HG02981 (cell line): ENCODE data around the gene IL18R1.

Experiments
- ATAC-seq: cut with Tn5 transposase; IDR thresholded peaks from one replicate; pipeline ENCODE4 v1.9.1; 2021; ENCODE audit warnings: mild to moderate bottlenecking, moderate library complexity; ENCODE audit not compliant: unreplicated experiment

The IL18R1 gene

DNA sequence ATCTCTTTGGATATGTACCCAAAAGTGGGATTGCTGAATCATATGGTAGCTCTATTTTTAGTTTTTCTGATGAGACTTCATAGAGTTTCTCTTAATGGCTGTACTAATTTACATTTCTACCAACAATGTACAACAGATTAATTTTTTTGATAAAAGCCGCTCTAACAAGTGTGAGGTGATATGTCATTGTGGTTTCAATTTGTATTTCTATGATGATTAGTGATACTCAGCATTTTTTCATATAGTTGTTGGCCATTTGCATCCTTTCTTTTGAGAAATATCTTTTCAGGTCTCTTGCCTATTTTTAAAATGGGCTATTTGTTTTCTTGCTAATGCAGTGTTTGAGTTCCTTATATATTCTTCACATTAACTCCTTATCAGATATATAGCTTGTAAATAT, 71.7 kb downstream of the IL18R1 start:
- no peak for ATAC-seq

DNA sequence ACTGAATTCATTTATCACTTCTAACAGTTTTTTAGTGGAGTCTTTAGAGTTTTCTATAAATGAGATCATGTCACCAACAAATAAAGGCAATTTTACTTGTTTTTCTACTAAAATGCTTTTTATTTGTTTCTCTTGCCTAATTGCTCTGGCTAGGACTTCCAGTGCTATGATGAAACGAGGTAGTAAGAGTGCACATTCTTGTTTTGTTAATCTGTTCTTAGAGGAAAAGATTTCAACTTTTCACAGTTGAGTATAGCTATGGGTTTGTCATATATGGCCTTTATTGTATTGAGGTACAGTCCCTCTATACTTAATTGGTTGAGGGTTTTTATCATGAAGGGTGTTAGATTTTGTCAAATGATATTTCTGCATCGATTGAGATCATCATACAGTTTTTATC, 73.0 kb downstream of the IL18R1 start:
- no peak for ATAC-seq

DNA sequence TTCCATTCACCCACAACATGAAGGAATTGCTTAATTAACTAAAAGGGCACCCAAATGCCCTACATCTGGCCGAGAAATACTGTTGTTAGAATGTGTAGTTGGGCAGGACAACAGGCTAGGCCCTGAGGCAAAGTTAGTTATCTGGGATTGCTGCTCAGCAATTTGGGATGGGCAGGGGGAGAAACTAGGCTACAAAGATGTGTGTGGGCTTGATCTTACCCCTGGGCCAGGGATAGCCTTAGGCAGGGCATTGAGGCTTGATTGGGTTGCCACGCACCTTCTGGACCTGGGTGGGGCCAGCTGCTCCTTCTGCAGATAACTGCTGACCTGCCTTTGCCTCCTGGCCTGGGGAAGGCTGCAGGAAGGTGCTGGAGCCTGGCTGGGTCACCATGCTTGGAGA, 76.8 kb downstream of the IL18R1 start:
- no peak for ATAC-seq

DNA sequence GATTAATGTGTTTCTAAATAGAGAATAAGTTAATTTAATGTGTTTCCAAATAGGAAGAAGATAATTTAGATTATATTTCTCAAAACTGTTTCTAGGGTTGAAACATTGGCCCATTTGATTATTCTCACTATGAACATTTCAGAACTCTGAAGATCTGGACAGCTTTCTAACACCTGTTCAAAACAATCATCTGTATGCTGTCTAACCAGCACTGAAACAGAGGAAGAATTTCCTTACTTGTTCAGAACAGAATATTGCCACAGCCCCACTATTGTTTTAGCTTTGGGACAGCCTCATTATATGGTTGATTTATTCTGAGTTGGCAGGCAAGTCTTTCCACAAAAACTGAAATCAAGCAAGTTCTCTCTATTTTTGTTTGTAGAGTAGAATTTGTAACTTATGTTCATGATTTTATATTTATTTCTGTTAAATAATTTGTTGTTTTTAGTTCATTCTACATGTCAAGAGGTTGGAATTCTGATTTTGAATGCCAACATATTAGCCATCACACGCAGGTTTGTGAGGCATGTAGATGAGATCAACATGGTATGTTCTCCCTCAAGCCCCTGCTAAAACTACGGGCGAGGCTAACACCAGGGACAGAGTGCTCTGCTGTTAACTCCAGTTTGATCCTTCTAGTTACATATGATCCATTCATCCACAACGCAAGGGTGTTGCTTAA, 78.5 kb downstream of the IL18R1 start:
- no peak for ATAC-seq

DNA sequence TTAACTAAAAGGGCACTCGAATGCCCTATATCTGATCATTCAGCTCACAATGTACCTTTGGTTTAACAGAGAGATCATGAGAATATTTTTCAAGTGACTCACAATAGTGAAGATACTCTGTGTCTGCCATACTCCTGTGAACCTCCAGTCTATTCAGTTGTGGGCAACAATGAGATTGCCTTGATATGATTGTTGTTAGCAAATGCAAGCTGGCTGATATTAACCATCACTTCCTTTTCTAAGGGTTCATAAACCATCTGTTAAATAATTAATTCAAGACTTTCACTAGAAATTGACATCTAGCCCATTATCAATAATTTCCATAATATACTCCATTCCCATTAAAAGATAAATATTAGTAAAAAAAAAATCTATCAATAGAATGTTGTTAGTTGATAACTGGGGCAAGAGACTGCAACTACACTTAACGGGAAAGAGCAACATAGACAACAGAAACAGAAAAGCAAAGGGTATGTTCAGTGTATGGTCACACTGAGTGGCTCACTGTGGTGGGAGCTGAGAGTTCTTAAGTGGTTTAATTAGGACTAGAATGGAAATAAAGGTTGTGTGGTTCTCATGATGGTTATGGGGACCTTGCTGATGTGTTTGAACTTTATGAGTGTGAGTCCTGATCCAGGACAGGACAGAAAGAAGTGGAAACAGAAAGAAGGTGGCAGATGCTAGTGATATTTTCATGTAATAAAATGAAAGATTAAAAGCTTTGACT, 79.2 kb downstream of the IL18R1 start:
- peak; percentile 77 for ATAC-seq

DNA sequence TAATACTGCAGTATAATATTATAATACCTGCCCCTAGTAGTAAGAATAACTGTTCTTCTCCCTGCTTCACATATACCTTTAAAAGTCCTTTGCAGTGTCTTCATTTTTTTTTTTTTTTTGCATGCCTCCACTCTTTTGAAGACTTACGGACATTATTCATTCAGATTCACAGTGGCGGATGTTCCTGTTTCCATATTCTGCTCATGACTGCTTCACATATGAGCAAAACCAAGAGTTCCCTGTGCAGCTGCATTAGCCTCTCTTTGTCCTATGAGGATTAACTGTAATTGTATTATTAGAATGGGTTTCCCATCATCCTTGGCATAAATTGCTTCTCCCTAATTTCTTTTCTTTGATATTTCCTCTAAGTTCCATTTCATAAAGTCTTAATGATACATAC, 80.1 kb downstream of the IL18R1 start:
- ATAC-seq: no peak

DNA sequence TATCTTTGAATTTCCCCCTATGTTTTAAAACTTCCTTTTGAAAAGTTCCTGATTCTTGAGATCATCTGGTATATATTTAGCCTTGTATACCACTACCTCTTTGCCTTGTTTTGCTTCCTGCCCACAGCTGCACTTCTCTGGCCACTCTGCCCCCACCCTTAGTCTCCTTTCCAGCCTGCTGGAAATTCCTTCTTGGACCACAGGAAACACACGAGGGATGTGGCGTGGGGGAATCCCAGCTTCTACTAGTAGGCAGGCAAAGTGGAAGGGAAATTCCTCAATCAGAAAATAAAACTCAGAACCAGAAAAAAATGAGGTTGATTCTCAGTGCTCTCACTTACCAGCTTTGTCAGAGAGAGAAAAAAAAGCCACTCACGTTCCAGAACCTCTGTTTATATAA, 80.7 kb downstream of the IL18R1 start:
- no peak for ATAC-seq

DNA sequence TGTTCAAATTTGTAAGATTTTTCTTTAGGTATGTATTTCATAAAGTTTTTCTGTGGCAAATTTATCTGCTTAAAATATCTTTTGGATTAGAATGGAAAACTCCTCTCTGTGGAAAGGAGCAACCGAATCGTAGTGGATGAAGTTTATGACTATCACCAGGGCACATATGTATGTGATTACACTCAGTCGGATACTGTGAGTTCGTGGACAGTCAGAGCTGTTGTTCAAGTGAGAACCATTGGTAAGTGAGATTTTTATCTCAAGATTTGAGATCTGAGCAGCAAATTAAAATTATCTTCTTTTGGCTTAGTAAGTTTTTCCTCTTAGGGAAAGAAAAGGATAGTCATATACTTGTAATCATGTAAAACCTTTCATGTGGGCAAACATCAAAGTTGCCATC, 81.5 kb downstream of the IL18R1 start:
- ATAC-seq: no peak

DNA sequence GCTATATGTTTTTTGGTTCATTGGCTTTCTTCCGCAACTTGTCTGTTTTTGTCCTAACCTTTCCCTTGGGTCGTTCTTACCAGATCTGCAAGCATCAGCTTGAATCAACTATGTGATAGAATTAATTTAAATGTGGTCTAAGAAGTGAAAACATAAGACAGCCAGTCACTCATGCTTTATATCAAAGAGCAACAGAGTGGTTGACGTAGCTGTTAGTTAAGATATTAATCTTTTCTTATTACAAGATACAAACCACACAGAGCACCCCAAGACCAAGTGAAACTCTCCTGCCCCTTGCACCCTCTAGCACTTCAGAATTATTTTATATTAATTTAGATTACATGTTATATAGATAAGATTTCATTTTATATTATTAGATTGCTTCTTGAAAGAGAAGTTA, 82.5 kb downstream of the IL18R1 start:
- no peak for ATAC-seq

DNA sequence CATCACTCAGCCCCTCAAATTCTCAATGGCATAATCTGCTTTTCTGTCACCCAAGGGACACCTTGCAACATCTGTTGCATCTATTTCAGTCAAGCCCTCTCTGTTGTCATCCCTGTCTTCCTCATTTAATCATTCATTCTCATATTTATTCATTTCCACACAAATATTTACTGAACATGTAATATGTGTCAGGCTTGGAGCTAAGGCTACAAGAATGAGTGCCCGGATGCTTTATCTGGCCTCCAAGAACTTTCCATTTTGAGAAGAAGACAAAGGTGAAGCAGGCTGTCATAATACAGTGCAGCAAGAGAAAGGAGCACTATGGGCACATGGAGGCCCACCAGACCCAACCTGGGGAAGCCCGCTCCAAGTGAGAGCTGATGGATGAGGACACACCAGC, 83.0 kb downstream of the IL18R1 start:
- ATAC-seq: no peak

DNA sequence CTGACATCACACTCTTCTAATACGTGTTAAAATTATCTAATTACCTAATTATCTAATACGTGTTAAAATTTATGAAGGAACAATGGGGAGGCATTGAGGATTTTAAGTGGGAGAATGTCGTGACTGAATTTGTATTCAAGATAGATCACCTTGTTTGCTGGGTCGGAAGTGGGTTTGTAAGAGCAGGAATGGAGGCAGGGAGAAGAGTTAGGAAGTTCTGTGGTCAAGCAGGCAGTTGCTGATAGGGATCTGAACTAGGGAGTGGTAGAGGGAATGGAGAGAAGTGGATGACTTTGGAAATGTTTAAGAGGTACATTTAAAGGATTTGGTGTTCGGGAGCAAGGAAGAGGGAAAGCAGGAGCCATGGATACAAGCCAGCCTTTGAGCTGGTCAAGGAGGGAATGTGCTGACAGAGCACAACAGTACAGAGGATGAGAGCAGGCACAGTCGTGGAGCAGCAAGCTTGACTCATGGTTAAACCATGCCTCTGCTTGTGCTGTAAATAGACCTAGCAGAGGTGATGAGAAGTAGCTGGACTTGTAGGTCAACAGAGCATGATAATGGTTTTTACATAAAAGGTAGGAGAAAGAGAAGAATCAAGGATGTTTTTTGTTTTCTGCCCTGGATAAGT, 83.6 kb downstream of the IL18R1 start:
- no peak for ATAC-seq

DNA sequence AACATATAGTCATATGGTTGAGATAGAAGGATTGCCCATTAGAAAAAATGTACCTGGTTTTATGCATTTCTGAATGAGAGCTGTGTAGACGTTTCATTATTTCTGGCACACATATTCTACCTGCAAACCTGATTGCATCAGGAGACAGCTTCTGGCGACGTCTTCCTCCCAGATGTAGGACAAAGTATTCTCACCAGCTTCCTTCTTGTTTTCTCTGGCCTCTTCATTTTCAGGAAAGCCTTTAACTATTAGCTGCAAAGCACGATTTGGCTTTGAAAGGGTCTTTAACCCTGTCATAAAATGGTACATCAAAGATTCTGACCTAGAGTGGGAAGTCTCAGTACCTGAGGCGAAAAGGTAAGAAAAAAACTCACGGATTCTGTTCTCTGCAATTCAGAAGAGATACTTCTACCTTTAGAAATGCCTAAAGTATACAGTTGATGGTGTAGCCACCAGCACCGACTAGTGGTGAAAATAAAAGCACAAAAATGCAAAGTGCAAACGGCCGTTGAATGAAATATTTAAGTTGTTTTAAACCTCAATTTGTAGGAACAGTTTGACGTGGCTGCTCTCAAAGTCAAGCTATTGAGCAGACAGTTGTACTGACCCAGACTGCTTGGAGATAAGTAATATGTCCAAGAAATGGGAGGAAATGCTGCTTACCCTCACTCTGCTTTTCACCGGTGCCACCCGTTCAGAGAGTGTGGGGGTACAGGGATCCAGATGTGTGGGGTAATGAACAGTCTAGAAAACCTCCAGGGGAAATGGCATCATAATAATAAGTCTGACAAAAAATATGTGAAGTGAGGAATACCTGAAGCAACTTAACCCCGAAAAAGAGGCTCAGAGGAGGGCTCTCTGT, 87.6 kb downstream of the IL18R1 start:
- ATAC-seq: peak; percentile 72

DNA sequence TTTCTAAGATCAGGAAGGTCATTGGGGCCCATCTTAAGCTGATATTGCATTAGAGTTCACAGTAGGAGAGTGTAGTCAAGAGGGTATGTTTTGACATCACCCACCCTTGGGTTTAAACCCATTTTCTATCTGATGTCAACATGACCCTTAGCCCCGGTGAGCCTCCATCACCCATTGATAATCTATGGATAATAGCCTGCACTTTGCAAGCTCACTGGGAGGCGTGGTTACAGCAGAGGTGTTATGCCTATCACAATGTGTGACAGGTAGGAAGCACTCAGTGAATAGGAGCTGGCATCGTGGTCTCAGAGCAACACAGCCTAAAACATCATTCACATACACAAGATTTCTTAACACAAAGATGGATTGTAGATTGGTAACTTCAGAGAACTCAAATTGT, 88.6 kb downstream of the IL18R1 start:
- no peak for ATAC-seq

DNA sequence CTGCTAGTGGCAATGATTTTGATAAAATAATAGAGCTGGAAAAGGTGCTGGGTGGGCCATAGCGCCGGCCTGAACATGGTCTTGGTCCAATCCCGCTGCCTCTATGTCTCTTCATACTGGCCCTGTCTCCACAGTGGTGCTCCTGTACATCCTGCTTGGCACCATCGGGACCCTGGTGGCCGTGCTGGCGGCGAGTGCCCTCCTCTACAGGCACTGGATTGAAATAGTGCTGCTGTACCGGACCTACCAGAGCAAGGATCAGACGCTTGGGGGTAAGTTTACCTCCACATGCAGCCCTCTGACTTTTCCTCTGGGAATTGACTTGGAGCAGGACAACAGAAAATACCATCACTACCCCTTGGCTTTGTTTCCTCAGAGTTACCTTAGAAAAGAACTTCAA, 91.3 kb downstream of the IL18R1 start:
- no peak for ATAC-seq
